Mesothelial cell of epicardium (in vitro differentiated cells): ENCODE measurements around the gene MAGI1. TPM values are rescaled to one million over a fixed set of nuclear protein-coding genes. Genes with fewer than 3 reads are reported as not detected.

ENCODE experiments used
- DNase-seq, 2 experiments: peaks; one replicate each; pipeline ENCODE4 v3.0.0; 2021; ENCODE audit warnings: low spot score in 2 of 2; ENCODE audit not compliant: unreplicated experiment in 2 of 2
- H3K27ac Mint-ChIP-seq: 2 replicates; pipeline ENCODE4 v1.8.0; 2021; ENCODE audit warnings: mixed read lengths
- H3K27me3 Mint-ChIP-seq: 2 replicates; pipeline ENCODE4 v1.8.0; 2021; ENCODE audit warnings: low read depth, mixed read lengths
- H3K36me3 Mint-ChIP-seq: 2 replicates; pipeline ENCODE4 v1.8.0; 2021; ENCODE audit warnings: mixed read lengths
- H3K4me1 Mint-ChIP-seq: 2 replicates; pipeline ENCODE4 v1.8.0; 2021; ENCODE audit warnings: mixed read lengths
- H3K4me3 Mint-ChIP-seq: 2 replicates; pipeline ENCODE4 v1.8.0; 2021; ENCODE audit warnings: mild to moderate bottlenecking, moderate library complexity, mixed read lengths
- H3K9me3 Mint-ChIP-seq: 2 replicates; pipeline ENCODE4 v1.8.0; 2021; ENCODE audit warnings: mixed read lengths
- total RNA-seq: library from RNA; stranded (reverse); gene quantifications from 3 replicates; pipeline ENCODE4 v1.2.1, GENCODE V29; 2021
- TF ChIP-seq, protein P1 (sequence below): fragments of 200-600 bp; sonication (generic); IDR thresholded peaks from one replicate; pipeline ENCODE4 v1.5.0; 2021; ENCODE audit warnings: antibody characterized with exemption; ENCODE audit not compliant: unreplicated experiment

Gene MAGI1
- total RNA-seq, 1 donor from 2014 or later = 65.6 TPM

GRCh38 chr3:65979731-65980130 is 59.0 kb downstream of the MAGI1 start:
- H3K27ac Mint-ChIP-seq = peak overlapping the region; percentile 95
- no peak for DNase-seq
- peaks cover 19% of the 10 kb centered on the region for H3K4me1 Mint-ChIP-seq
- TF ChIP-seq, protein P1, sequence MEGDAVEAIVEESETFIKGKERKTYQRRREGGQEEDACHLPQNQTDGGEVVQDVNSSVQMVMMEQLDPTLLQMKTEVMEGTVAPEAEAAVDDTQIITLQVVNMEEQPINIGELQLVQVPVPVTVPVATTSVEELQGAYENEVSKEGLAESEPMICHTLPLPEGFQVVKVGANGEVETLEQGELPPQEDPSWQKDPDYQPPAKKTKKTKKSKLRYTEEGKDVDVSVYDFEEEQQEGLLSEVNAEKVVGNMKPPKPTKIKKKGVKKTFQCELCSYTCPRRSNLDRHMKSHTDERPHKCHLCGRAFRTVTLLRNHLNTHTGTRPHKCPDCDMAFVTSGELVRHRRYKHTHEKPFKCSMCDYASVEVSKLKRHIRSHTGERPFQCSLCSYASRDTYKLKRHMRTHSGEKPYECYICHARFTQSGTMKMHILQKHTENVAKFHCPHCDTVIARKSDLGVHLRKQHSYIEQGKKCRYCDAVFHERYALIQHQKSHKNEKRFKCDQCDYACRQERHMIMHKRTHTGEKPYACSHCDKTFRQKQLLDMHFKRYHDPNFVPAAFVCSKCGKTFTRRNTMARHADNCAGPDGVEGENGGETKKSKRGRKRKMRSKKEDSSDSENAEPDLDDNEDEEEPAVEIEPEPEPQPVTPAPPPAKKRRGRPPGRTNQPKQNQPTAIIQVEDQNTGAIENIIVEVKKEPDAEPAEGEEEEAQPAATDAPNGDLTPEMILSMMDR = no peak
- H3K9me3 Mint-ChIP-seq = no peaks in the 10 kb centered on the region
- H3K36me3 Mint-ChIP-seq = peaks cover 2% of the 10 kb centered on the region
- no peaks in the 10 kb centered on the region for H3K27me3 Mint-ChIP-seq
- H3K4me3 Mint-ChIP-seq = no peak overlapping the region

DNA sequence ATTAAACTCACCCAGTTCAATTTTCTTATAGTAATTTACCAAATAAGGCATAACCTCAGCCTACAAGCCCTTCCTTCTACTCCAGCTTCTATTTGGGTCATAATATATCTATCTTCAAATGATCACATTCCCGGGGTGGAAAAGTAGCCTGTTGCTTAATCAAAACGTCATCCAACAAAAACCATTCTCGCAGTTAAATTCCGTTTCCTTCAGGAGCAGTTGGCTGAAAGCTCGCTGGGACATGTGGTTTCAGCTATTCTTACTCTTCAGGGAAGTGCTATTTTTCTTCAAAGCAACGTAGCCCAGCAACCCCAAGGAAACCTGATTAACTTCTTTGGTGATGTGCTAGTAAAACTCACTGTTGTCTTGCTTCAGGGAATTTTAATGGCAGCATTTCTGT is 59.6 kb downstream of the MAGI1 start:
- DNase-seq = no peak
- H3K4me1 Mint-ChIP-seq = peaks cover 19% of the 10 kb centered on the region
- H3K27me3 Mint-ChIP-seq = no peaks in the 10 kb centered on the region
- TF ChIP-seq, protein P1 = no peak
- H3K27ac Mint-ChIP-seq = peak overlapping the region; percentile 95
- H3K9me3 Mint-ChIP-seq = no peaks in the 10 kb centered on the region
- peaks cover 6% of the 10 kb centered on the region for H3K36me3 Mint-ChIP-seq
- peak overlapping the region; percentile 18 for H3K4me3 Mint-ChIP-seq

GRCh38 chr3:65978116-65978515 is 60.6 kb downstream of the MAGI1 start:
- no peak overlapping the region for H3K4me3 Mint-ChIP-seq
- H3K9me3 Mint-ChIP-seq = no peaks in the 10 kb centered on the region
- H3K4me1 Mint-ChIP-seq = peaks cover 14% of the 10 kb centered on the region
- H3K27me3 Mint-ChIP-seq = no peaks in the 10 kb centered on the region
- DNase-seq = no peak
- H3K27ac Mint-ChIP-seq = peak overlapping the region; percentile 76
- TF ChIP-seq, protein P1 = no peak
- H3K36me3 Mint-ChIP-seq = peaks cover 7% of the 10 kb centered on the region

- H3K9me3 Mint-ChIP-seq = no peaks in the 10 kb centered on the region
- H3K36me3 Mint-ChIP-seq = peaks cover 7% of the 10 kb centered on the region
- DNase-seq = no peak
- H3K4me3 Mint-ChIP-seq = no peak overlapping the region
- TF ChIP-seq, protein P1 = no peak
- no peaks in the 10 kb centered on the region for H3K27me3 Mint-ChIP-seq
- H3K4me1 Mint-ChIP-seq = peaks cover 13% of the 10 kb centered on the region
- no peak overlapping the region for H3K27ac Mint-ChIP-seq
These were observed 63.7 kb downstream of the MAGI1 start for GRCh38 chr3:65975032-65975431.

DNA sequence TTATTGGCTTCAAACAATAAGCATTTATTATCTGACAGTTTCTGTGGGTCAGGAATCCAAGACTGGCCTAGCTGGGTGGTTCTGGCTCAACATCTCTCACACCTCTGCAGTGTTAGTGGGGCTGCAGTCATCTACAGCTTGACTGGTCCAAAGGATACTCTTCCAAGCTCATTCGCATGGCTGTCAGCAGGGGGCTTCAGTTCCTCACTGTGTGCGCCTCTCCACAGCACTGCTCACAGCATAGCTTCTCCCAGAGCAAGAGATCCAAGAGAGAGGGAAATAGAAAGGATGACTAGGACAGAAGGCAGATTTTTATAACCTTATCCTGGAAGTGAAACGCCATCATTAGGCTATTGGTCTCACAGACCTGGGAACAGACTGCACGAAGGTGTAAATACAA is 64.2 kb downstream of the MAGI1 start:
- Mint-ChIP-seq H3K27me3 (no peaks in the 10 kb centered on the region), H3K27ac (no peak overlapping the region)

More for the DNA sequence above, 64.2 kb downstream of the MAGI1 start:
- H3K9me3 Mint-ChIP-seq = no peaks in the 10 kb centered on the region
- DNase-seq = no peak
- peaks cover 7% of the 10 kb centered on the region for H3K36me3 Mint-ChIP-seq
- no peak overlapping the region for H3K4me3 Mint-ChIP-seq
- H3K4me1 Mint-ChIP-seq = peaks cover 10% of the 10 kb centered on the region
- TF ChIP-seq, protein P1 = no peak
